Activated CD4-positive, alpha-beta T cell treated with anti-CD3 and anti-CD28 coated beads, Interleukin-2, amount 50 U/mL, for 16 hours (primary cell): ENCODE data around the gene TRIM65.

ENCODE experiments used
- DNase-seq: peaks from one replicate; pipeline ENCODE4 v3.0.0-alpha.2; 2020

Gene TRIM65, protein sequence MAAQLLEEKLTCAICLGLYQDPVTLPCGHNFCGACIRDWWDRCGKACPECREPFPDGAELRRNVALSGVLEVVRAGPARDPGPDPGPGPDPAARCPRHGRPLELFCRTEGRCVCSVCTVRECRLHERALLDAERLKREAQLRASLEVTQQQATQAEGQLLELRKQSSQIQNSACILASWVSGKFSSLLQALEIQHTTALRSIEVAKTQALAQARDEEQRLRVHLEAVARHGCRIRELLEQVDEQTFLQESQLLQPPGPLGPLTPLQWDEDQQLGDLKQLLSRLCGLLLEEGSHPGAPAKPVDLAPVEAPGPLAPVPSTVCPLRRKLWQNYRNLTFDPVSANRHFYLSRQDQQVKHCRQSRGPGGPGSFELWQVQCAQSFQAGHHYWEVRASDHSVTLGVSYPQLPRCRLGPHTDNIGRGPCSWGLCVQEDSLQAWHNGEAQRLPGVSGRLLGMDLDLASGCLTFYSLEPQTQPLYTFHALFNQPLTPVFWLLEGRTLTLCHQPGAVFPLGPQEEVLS

DNA sequence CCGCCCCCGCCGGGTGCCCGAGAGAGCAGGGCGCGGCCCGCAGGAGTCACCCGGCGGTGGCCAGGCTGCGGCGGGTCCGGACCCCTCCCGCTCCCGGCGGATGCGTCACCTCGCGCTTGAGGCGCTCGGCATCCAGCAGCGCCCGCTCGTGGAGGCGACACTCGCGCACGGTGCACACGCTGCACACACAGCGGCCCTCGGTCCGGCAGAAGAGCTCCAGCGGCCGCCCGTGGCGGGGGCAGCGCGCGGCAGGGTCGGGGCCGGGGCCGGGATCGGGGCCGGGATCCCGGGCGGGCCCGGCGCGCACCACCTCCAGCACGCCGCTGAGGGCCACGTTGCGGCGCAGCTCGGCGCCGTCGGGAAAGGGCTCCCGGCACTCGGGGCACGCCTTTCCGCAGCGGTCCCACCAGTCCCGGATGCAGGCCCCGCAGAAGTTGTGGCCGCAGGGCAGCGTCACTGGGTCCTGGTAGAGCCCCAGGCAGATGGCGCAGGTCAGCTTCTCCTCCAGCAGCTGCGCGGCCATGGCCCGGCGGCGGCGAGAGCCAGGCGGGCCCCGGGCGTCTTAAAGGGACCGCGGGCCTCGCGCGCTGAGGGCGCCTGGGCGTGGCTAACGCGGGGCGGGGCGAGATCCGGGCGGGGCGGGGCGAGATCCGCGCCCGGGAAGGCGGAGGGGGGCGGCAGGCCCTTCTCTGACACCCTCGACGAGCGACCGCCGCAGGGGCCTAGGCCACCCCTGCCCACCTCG lies at the start of gene TRIM65:
TRIM65 (minus strand) TSS at position 537 of the 745 bp plus-strand sequence; CDS start at position 523, 14 bp downstream.
- peak; percentile 81 for DNase-seq

DNA sequence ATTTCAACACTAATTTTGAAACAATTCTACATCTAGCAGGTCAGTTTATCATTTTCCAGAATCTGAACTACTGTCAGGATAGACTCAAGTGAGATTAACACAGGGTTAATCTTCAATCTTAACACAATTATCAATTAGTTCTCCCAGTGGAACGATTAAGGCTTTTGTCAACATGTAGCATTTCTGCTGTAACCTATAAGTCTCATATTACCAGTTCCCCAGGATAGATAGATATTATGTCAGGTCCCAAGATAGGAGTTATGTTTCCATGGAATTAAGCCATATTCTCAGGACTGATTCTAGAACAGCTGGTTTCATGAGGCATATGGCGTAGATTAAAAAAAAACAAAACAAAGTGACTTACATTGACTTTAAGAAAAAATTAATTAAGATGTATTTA lies 48.5 kb upstream of the TRIM65 start:
- DNase-seq: no peak

DNA sequence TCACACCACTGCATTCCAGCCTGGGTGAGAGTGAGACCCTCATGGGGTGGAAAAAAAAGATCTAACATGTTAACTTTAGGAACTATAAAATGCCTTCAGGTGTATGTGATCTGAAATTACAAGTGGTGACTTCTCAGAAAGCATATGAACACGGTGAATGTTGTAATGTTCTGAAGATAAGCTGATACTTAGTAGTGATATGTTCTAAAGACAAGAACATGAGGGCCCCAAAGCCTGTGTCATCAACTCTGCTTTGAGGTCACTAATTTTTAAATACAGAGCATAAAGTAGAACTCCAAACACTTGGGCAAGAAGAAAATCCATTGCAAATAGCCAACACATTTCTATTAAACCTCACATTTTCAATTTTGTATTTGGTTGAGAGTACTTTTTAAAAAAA lies 46.7 kb upstream of the TRIM65 start:
- DNase-seq: no peak

DNA sequence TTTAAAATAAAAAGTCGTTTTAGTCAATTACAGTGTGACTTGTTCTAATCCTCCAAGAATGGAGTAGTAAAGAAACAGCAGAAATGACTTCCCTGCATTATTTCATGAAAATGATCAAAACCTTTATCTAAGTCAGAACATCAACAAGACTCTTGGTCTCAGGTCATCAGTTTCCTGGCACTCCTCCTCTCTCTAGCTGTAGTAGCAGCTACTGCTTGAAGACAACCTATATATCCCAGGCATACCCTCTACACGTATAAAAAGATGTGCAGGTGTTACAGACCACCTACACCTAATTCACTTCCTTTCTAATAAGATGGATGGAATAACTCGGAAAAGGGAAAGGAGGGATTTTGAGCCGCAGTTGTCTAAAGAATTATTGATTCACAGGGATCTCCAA lies 45.7 kb upstream of the TRIM65 start:
- no peak for DNase-seq

DNA sequence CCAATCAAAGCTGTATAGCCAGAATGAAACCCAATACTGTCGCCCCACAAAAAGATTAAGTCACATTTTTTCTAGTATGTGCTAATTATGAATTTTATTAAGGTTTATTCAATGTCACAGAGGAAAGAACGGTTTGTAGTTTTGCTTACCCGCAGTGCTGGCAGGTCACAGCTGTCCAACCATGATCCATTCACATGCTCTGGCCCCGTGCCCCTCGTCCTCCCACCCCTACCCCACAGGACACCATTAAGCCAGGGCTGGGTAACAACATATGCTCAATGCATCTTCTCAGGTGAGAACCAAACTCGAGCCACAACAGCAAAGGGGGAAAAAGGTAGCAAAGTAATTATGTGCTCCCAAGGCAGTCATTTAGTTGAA lies 44.7 kb upstream of the TRIM65 start:
- DNase-seq: no peak

DNA sequence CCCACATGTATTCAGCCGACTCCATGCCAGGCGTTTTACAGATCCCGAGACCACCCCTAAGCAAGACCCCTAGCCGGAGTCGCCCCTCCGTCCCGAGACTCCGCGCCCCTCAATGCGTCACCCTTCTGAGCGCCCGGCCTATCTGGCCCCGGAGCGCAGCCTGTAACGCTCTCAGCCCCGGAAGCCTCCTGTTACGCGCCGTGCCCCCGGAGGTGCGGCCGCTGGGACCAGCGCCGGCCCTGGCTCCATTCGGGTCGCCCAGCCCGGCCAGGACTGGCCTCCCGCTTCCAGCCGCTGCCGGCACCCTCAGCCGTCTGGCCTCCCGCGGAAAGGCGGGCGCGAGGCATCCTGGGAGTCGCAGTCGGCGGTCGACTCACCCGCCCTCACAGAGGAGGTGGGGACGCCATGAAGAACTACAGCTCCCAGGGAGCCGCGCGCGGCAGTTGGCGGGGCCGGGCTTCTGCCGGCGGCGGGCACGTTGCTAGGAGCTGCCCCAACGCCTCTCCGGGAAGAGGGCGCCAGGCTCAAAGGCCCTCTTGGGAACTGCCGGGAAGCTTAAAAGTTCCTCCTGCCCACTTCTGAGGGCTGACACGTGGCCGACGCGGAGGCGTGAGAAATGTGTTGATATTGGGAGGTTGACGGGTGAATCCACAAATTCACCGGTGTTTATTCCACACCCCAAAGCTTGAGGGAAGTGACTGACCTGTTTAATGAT lies 44.1 kb upstream of the TRIM65 start, which contains the start of gene FBF1:
FBF1 (minus strand) TSS at position 316 of the 715 bp plus-strand sequence. CDS start 2,893 bp downstream, outside the sequence.
- peak; percentile 94 for DNase-seq

DNA sequence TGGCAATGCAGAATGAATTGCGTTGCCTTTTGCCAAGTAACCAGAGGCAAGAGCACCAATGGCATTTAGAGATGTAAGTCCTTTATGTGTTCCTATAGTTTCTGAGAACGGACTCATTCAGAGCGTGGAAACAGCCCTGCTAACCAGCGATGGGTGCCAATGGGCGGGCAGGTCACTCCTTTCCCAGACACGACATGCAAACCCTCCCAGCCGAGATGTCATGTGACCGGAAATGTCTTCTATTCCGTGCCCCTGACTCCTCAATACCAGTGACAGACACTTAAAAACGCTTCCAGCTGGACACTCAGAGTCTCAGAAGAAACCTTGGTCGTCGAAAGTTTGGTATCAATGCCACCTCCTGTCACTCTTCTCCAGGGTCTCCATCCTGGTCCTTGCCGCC lies 40.9 kb upstream of the TRIM65 start:
- DNase-seq: no peak

DNA sequence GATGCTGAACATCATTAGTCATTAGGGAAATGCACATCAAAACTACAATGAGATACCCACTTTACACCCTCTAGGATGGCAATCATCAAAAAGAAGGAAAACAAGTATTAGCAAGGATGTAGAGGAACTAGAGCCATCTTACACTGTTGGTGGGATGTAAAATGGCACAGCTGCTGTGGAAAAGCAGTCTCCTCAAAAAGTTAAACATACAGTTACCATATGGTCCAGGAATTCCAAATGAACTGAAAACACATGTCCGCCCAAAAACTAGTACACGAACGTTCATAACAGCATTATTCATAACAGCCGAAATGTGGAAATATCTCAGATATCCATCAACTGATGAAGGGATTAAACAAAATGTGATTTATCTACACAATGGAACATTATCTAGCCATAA lies 37.1 kb upstream of the TRIM65 start:
- DNase-seq: no peak

DNA sequence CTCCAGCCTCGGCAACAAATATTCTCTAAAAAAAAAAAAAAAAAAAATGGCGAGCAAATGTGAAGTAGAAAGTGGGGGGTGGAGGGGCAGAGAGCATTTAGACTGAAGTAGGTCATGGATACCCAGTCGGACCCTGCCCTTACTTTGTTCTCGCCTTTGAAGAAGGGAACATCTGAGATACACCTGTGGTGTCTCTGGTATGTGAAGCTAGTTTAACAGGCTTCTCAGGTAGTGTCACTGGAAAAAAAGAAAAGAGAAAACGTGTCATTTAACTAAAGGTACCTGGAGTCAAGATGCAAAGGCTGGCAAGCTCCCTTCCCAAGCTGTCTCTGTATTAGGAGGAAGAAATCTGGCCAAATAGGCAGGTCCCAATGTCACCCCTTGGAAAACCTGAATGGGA lies 36.1 kb upstream of the TRIM65 start:
- DNase-seq: no peak

DNA sequence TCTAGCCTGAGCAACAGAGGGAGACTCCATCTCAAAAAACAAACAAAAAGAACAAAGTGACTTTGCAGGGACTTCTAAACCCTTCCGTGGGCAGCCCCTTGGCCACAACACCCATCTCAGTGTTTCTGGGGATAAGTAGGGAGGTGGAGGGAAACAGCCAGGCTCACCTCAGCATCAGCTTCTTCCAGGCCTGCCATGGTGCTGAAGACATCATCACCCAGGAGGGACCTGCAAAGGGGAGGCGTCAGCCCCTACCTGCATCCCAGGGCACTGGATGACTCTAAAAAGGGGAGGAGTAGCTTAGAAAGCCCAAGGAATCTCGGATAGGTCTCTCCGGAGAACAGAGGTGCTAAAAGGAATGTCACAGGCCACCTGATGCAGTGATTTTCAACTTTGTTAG lies 34.3 kb upstream of the TRIM65 start:
- DNase-seq: no peak

DNA sequence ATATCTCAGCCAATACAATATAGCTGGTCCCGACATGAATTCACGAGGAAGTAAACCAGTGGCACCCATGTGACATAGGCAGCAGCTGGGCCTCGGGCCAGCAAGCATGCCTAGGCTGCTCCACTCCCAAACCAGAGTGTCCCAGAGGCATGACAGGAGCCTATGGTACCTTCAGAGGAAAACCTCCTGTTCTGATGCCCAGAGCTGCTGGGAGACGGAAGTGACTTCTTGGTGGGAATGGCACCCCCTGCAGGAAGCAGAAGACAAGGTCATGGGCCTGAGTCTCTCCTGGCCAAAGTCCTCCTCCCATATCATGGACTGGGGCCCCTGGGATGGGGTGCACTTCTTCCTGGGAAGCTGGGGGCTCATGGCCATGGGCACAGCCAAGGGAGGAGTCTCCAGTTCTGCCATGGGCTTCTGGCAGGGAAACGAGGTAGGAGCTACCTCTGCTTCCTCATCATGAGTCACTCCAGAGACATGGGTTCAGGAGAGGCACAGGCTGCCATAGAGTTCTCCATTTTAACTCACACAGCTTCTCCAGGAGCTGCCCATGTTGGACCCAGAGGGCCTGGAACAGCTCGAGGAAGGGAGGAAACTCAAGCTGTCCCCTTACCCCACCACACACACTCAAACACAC lies 30.7 kb upstream of the TRIM65 start:
- DNase-seq: peak; percentile 16

DNA sequence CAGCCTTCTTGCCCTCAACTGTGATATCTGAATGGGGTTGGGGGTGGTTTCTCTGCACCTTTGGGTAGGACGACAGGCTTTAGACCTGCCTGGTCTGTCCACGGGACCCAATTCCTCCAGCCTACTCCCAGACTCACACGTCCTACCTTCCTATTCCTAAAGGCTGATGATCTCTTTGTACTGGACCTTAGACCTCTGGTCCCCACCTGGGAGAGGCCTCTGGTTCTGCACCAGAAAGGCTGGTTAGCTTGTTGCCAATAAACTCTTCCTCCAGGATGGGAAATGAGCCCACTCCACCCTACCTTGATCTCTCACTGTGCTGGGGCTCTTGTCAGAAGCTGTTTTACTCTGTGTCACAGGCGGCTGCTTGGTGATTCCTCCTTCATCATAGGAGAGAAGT lies 29.7 kb upstream of the TRIM65 start:
- no peak for DNase-seq

DNA sequence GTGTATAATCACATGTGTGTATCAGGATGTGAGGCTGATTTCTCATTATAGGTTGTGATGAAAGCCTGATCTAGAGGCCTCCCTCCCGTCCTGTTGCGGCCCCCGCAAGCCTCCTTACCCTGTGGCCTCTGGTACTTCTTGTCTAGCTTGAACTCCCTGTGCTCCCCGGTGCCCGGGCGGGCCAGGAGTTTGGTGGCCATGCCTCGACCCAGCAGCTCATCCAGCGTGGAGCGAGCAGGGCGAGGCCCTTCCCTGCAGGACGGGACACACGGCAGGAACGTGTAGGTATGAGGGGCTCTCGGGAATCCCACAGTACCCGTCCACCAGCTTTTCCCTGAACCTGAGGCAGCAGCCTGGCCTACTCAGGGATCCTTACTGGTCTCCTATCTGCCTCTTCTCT lies 29.2 kb upstream of the TRIM65 start:
- no peak for DNase-seq

DNA sequence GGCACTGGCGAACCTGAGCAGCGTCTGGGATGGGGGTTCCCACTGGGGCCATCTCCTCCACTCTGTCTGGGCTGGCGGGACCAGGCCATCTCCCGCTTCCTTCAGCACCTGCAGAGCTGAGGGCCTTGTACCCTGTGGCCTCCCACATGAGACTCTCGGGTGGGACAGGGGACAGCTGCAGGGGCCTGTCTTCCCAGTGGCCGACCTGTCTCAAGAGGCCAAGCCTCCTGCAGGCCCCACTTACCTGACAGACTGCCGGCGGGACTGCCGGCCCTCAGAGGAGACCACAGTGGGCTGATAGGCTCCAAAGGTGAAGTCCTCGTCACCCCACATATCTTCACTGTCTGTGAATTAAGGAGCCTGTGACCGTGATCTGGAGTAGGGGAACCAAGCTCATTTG lies 28.4 kb upstream of the TRIM65 start:
- DNase-seq: no peak

DNA sequence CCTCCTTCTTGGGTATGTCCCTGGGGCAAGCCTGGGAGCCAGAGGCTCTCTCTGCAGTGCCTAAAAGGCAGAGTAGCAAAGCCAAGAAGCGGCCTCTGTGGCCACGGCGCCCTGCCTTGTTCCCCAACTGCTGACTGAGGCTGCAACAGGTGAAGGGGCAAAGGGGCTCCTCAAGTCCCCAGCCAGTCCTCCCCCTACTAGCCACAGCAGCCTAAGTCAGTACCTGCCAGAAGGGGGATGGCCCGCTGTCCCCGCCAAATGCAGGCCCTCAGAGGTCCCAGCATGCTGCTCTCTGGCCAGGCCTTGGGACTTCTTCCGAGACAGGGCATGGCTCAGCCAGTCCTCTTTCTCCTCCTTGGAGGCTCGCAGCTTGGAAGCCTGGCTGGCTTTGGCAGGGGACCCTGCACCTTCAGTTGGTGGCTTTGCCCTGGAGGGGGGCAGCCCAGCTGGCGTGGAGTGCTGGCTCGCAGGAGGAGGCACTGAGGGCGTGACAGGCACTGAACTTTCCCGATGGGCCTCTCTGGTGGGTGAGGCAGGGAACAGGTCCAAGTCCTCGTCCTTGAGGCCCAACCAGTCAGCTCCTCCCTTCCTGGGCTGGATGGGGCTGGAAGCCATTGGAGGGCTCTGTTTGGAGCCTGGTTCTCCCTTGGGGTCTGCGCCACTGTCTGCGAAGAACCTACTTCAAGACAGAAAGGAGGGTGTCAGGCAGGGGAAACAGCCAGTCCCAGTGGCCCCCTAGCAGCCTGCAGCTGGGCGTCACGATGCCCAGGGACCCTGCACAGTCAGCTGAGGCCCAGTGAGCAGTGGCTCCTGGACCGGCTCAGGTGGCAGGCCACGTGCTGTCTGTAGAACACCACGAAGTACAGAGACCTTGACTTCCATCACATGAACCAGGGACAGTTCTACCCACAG lies 26.5 kb upstream of the TRIM65 start:
- no peak for DNase-seq

DNA sequence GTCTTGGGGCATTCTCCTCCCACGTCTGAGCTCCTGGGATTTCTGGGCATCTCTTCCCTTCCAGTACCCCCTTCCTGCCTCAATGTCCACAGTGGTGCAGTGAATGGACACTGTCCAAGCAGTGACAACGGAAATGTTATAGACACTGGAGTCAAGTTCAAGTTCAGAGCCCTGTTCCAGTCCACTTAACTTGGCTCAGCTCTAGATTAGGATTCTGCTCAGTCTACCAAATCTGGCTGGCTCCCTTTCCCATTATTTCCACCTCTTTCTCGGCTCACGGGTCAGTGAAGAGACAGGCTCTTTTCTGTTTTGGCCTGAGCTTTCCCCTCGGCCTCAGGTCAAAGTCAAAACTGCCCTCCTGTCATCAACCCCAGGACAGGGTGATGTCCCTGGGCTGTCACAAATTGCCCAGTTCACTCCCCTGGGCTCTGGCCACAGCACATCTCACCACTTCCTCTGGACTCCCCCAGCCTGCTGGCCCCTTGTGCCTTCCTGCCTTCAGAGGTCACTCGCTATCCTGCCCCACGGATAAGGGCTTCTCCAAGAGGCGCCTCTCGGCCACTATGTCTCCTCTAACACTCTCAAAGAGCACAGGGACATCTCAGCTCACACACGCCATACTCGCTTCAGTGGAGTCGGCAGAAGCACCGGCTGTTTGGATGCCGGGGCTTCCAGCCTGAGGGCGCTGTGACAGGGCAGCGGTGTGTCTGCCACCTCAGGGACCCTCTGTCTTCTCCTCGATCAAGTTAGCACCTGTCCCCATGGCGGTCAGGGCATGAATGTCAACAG lies 25.6 kb upstream of the TRIM65 start:
- DNase-seq: no peak

DNA sequence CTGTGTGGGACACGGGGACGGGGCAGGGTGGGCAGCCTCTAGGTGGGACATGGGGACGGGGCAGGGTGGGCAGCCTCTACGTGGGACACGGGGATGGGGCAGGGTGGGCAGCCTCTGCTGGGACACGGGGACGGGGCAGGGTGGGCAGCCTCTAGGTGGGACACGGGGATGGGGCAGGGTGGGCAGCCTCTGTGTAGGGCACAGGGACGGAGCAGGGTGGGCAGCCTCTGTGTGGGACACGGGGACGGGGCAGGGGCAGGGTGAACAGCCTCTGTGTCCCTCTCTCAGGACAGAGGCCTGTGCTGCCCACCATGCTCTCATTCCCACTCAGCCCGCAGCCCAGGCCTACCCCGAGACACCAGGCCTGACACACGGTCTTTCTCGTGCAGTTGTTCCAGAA lies 24.8 kb upstream of the TRIM65 start:
- no peak for DNase-seq

DNA sequence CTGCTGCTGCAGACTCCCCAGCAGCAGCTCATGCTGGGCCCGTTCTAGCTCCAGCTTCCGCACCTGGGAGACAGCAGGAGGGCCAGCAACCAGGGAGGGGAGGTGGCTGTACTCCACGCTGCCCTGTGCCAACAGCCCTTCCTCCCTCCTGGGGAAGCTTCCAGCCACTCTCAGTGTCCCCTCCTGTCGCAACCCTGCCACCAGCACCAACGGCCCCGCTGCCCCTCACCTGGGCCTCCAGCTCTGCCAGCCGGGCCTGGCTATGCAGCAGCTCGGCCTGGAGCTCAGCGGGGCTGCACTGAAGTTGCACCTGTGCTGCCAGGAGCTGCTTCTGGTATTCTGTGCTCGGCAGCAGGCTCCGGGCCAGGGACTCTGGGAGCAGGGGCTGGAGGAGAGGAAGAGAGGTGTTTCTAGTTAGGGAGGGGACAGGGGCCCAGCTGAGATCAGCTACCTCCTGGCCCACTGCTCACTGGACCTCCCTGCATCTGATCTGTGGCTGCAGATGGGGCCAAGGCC lies 23.4 kb upstream of the TRIM65 start:
- DNase-seq: no peak

DNA sequence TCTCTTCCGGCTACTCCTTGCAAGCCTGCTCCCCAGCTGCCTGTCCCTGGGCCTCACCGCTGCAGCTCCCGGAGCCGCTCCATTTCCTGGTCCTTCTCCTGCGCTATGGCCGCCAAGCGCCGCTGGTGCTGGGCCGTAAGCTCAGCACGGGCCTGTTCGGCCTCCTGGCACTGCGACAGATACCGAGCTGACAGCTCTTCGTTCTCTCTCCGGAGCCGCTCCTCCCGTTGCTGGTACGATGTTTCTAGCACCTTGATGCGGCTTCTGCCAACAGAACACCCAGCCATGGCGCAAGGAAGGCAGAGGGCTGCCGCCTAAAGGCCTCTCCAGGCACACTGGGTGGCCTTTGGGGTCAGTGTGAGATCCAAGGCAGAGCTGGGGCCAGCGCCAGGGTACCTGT lies 22.9 kb upstream of the TRIM65 start:
- DNase-seq: no peak

DNA sequence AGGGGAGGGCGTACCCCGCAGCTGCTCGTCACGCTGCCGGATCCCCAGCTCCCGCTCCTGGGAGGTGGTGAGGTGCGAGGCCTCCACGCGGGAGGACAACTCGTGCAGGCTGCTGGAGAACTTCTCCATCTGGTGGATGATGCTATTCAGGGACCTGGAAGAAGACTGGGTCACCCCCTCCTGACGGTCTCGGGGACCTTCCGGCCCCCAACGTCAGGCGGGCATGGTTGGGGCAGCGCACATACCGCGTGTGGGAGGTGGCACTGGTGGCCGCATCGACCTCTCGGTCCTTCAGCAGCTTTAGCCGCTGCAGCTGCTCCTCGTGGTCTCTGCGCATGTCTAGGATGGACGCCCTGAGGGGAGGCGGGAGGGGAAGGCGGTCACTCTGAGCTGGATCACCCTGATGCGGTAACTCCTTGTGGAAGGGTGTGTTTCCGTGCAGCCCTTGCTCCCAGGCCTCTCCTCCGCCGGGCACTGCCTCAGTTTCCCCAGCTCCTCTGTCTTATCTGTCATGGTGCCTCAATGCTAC lies 21.2 kb upstream of the TRIM65 start:
- DNase-seq: no peak
